Activated naive CD8-positive, alpha-beta T cell (primary cell): ENCODE results near the gene RBM39.
"Not testable (repeated sequence)": the region's sequence is repeated elsewhere in the genome, so short reads cannot be mapped to it uniquely, and the experiment has no call there.

Source experiments
- H3K27ac Mint-ChIP-seq: one replicate; pipeline ENCODE4 v1.8.0; 2021; ENCODE audit warnings: mixed read lengths
- H3K27me3 Mint-ChIP-seq: one replicate; pipeline ENCODE4 v1.8.0; 2021; ENCODE audit warnings: mixed read lengths
- H3K36me3 Mint-ChIP-seq: one replicate; pipeline ENCODE4 v1.8.0; 2021; ENCODE audit warnings: mixed read lengths
- H3K4me1 Mint-ChIP-seq: one replicate; pipeline ENCODE4 v1.8.0; 2021; ENCODE audit warnings: low read depth, mixed read lengths
- H3K4me3 Mint-ChIP-seq: one replicate; pipeline ENCODE4 v1.8.0; 2021; ENCODE audit warnings: mild to moderate bottlenecking, mixed read lengths
- H3K9me3 Mint-ChIP-seq: one replicate; pipeline ENCODE4 v1.8.0; 2021; ENCODE audit warnings: low read depth, mixed read lengths

Gene RBM39

DNA sequence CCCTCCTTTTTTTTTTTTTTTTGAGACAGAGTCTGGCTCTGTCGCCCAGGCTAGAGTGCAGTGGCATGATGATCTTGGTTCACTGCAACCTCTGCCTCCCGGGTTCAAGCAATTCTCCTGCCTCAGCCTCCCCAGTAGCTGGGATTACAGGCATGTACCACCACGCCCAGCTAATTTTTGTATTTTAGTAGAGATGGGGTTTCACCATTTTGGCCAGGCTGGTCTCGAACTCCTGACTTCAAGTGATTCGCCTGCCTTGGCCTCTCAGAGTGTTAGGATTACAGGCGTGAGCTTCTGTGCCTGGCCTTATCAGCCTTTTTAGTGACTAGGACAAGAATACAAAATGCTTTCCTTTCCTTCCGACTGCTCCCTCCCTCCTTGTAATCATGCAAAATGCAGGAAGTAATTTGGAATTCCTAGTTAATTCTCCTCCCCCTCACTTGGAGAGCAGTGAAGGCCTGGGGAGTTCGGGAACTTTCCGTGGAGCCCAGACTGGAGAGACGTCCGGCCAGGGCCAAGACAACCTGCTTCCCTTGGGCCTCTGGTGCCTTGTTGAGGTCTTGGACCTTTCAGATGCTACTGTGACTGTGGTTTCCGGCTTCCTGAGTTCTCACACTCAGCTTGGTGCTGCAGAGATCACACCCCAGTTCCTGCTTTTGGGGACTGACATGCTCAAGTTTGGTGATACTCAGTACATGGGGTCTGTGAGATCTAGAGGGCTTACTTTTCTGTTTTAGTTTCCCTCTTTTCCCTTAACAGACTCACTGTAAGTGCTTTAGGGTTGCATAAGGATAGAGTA lies 25.8 kb upstream of the RBM39 start:
- Mint-ChIP-seq H3K4me1 (peaks cover 50% of the 10 kb centered on the region), H3K9me3 (peaks cover 6% of the 10 kb centered on the region), H3K27me3 (no peaks in the 10 kb centered on the region), H3K4me3 (peak overlapping the region; percentile 82), H3K36me3 (no peaks in the 10 kb centered on the region), H3K27ac (peak overlapping the region; percentile 100)

- Mint-ChIP-seq H3K27ac (peak overlapping the region; percentile 100), H3K36me3 (peaks cover 2% of the 10 kb centered on the region), H3K4me1 (peaks cover 54% of the 10 kb centered on the region), H3K4me3 (no peak overlapping the region), H3K9me3 (peaks cover 6% of the 10 kb centered on the region), H3K27me3 (no peaks in the 10 kb centered on the region)
Observed at GRCh38 chr20:35766843-35767242, 24.8 kb upstream of the RBM39 start.

DNA sequence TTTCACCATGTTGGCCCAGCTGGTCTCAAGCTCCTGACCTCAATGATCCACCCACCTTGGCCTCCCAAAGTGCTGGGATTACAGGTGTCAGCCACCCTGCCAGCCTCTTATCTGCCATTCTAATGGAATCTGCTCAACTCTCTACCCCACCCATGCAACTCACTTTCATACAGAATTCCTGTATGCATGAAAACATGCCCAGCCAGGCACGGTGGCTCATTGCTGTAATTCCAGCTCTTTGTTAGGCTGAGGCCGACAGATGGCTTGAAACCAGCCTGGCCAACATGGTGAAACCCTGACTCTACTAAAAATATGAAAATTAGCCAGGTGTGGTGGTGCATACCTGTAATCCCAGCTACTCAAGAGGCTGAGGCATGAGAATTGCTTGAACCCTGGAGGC lies 22.9 kb upstream of the RBM39 start:
- H3K4me3 Mint-ChIP-seq, H3K27me3 Mint-ChIP-seq, H3K9me3 Mint-ChIP-seq, H3K36me3 Mint-ChIP-seq: not testable (repeated sequence)
- H3K27ac Mint-ChIP-seq: peak overlapping the region; percentile 22
- H3K4me1 Mint-ChIP-seq: peaks cover 39% of the 10 kb centered on the region

DNA sequence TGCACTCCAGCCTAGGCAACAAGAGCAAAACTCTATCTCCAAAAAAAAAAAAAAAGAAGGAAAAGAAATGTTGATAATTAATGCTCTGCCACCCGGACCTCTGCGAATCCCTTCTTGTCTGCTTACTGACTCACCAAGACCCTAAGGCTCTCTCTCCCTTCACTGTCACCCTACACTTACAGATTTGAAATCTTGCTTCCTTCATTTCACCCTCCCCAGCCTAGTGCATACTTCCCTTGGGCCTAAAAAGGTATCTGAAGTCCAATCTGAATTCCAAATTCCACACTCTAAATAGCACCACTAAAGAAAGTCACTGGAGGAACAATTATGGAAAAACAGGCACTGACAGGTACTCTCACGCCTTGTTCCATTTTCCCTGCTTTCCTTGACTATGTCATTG lies 20.4 kb upstream of the RBM39 start:
- peaks cover 2% of the 10 kb centered on the region for H3K36me3 Mint-ChIP-seq
- H3K27me3 Mint-ChIP-seq: no peaks in the 10 kb centered on the region
- no peaks in the 10 kb centered on the region for H3K9me3 Mint-ChIP-seq
- peaks cover 17% of the 10 kb centered on the region for H3K4me1 Mint-ChIP-seq
- no peak overlapping the region for H3K27ac Mint-ChIP-seq
- H3K4me3 Mint-ChIP-seq: no peak overlapping the region

DNA sequence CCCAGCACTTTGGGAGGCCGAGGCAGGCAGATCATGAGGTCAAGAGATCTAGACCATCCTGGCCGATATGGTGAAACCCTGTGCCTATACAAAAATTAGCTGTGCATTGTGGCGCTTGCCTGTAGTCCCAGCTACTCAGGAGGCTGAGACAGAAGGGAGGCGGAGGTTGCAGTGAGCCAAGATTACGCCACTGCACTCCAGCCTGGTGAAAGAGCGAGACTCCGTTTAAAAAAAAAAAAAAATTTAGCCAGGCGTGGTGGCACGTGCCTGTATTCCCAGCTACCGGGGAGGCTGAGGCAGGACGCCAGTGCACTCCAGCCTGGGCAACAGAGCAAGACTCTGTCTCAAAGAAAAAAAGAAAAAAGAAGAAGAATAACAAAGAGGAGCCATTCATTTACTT lies 19.5 kb upstream of the RBM39 start:
- H3K4me1 Mint-ChIP-seq: peaks cover 15% of the 10 kb centered on the region
- H3K27me3 Mint-ChIP-seq, H3K9me3 Mint-ChIP-seq, H3K4me3 Mint-ChIP-seq, H3K36me3 Mint-ChIP-seq, H3K27ac Mint-ChIP-seq: not testable (repeated sequence)

- no peaks in the 10 kb centered on the region for H3K36me3 Mint-ChIP-seq
- no peak overlapping the region for H3K4me3 Mint-ChIP-seq
- H3K27ac Mint-ChIP-seq: no peak overlapping the region
- no peaks in the 10 kb centered on the region for H3K9me3 Mint-ChIP-seq
- peaks cover 7% of the 10 kb centered on the region for H3K4me1 Mint-ChIP-seq
- H3K27me3 Mint-ChIP-seq: no peaks in the 10 kb centered on the region
Observed at GRCh38 chr20:35757098-35757705, 15.1 kb upstream of the RBM39 start.

DNA sequence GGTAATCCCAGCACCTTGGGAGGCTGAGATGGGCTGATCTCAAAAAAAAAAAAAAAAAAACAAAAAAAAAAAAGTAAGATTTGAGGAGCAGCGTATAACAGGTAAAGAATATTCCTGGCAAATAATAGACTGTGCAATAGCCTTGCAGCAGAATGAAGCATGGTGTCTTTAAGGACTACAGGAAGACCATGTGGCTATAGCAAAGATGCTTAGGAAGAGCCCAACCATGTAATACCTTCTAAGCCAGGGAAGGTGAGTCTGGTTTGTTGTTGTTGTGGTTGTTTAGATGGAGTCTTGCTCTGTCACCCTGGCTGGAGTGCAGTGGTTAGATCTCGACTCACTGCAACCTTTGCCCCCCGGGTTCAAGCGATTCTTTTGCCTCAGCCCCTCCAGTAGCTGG lies 14.3 kb upstream of the RBM39 start:
- H3K27ac Mint-ChIP-seq: no peak overlapping the region
- H3K4me3 Mint-ChIP-seq: no peak overlapping the region

DNA sequence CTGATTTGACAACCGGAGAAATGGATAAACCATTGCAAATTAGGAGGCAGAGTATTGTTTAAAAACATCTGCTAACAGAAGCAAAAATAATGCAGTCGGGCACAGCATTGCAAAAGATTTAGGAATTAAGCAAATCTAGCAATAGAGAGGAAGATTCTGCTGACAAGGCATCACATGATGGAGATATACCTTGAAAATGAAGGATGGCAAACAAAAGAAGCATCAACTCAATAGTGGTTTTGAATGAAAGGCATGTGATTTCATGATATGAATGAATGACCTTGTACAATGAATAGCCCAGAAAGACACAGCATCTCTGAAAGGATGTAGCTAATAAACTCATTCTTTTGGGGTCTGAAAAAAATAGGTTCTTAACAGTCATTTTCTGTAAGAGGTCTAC lies 8.6 kb upstream of the RBM39 start:
- no peak overlapping the region for H3K27ac Mint-ChIP-seq
- H3K36me3 Mint-ChIP-seq: no peaks in the 10 kb centered on the region
- H3K9me3 Mint-ChIP-seq: no peaks in the 10 kb centered on the region
- peaks cover 4% of the 10 kb centered on the region for H3K4me1 Mint-ChIP-seq
- no peak overlapping the region for H3K4me3 Mint-ChIP-seq
- no peaks in the 10 kb centered on the region for H3K27me3 Mint-ChIP-seq

More for the DNA sequence above, 14.3 kb upstream of the RBM39 start:
- H3K36me3 Mint-ChIP-seq: no peaks in the 10 kb centered on the region
- peaks cover 4% of the 10 kb centered on the region for H3K4me1 Mint-ChIP-seq
- no peaks in the 10 kb centered on the region for H3K27me3 Mint-ChIP-seq
- H3K9me3 Mint-ChIP-seq: no peaks in the 10 kb centered on the region

- not testable (repeated sequence) for H3K9me3 Mint-ChIP-seq, H3K27me3 Mint-ChIP-seq
- Mint-ChIP-seq H3K4me3 (peak overlapping the region; percentile 99), H3K27ac (peak overlapping the region; percentile 100), H3K4me1 (peaks cover 32% of the 10 kb centered on the region), H3K36me3 (peaks cover 12% of the 10 kb centered on the region)
Observed at GRCh38 chr20:35744492-35744841, 2.4 kb upstream of the RBM39 start.

GRCh38 chr20:35743693-35744491 lies 1.8 kb upstream of the RBM39 start:
- Mint-ChIP-seq H3K4me1 (peaks cover 35% of the 10 kb centered on the region), H3K36me3 (peaks cover 15% of the 10 kb centered on the region), H3K9me3 (no peaks in the 10 kb centered on the region), H3K27ac (peak overlapping the region; percentile 100), H3K27me3 (no peaks in the 10 kb centered on the region), H3K4me3 (peak overlapping the region; percentile 99)

- Mint-ChIP-seq H3K4me3 (peak overlapping the region; percentile 99), H3K9me3 (no peaks in the 10 kb centered on the region), H3K27ac (peak overlapping the region; percentile 100), H3K27me3 (no peaks in the 10 kb centered on the region), H3K36me3 (peaks cover 20% of the 10 kb centered on the region), H3K4me1 (peaks cover 44% of the 10 kb centered on the region)
Observed at GRCh38 chr20:35742741-35743523, 872 bp upstream of the RBM39 start.

- Mint-ChIP-seq H3K27me3 (no peaks in the 10 kb centered on the region), H3K36me3 (peaks cover 26% of the 10 kb centered on the region), H3K27ac (peak overlapping the region; percentile 80), H3K4me1 (peaks cover 58% of the 10 kb centered on the region), H3K4me3 (peak overlapping the region; percentile 99), H3K9me3 (no peaks in the 10 kb centered on the region)
Observed at GRCh38 chr20:35739294-35740163, 2.5 kb downstream of the RBM39 start.

GRCh38 chr20:35738410-35739179 lies 3.5 kb downstream of the RBM39 start:
- Mint-ChIP-seq H3K4me1 (peaks cover 58% of the 10 kb centered on the region), H3K9me3 (no peaks in the 10 kb centered on the region), H3K27me3 (no peaks in the 10 kb centered on the region), H3K36me3 (peaks cover 26% of the 10 kb centered on the region), H3K27ac (peak overlapping the region; percentile 84), H3K4me3 (peak overlapping the region; percentile 86)
